ENCODE data around the gene IRS2. TPM values are rescaled to one million over a fixed set of nuclear protein-coding genes. Genes with fewer than 3 reads are reported as not detected.

The IRS2 gene
- total RNA-seq, 5 donors from 2014 or later (not counting 1 experiment from before 2014, with no cell fraction given): 22.1 to 95.7 (median 25.7) TPM

GRCh38 chr13:109771926-109772325, 14.5 kb downstream of the IRS2 start:
- no peaks in the 10 kb centered on the region for H3K4me1 ChIP-seq (ENCODE audit: control insufficient read depth in 1 of 2, extremely low read depth in 1 of 2, insufficient read depth in 2 of 2, low read length in 2 of 2)
- POLR2A ChIA-PET: no interaction called here
- no peak overlapping the region for H3K27ac ChIP-seq (ENCODE audit: low read length)
- H3K4me3 ChIP-seq (ENCODE audit: control insufficient read depth in 1 of 2, extremely low read depth in 1 of 2, low read length in 1 of 2): no peak overlapping the region
- Mint-ChIP-seq H3K27ac (no peak overlapping the region), H3K4me1 (peaks cover 37 to 44% (median 43%) of the 10 kb centered on the region in 3 donors), H3K36me3 (peaks cover 39% of the 10 kb centered on the region), H3K4me3 (no peak overlapping the region), H3K27me3 (no peaks in the 10 kb centered on the region), H3K9me3 (no peaks in the 10 kb centered on the region)
- 89% methylated on average over 13 of the region's 15 CpGs for WGBS (ENCODE audit: insufficient coverage)
- no peaks in the 10 kb centered on the region for H3K9me3 ChIP-seq
- ATAC-seq (replicated peaks in 1 of 4): no peak
- no peak for DNase-seq
- H3K36me3 ChIP-seq (ENCODE audit: control insufficient read depth in 2 of 2, extremely low read depth in 1 of 2, insufficient read depth in 1 of 2, low read length in 1 of 2): peaks cover 0 to 3% of the 10 kb centered on the region in 2 donors
- no peaks in the 10 kb centered on the region for H3K27me3 ChIP-seq (replicated peaks in 1 of 2; ENCODE audit: control insufficient read depth in 2 of 2, extremely low read depth in 1 of 2, insufficient read depth in 2 of 2, low read length in 1 of 2)
- CTCF ChIA-PET: no interaction called here

- Histone ChIP-seq H3K27ac (ENCODE audit: low read length) (no peak overlapping the region), H3K4me3 (ENCODE audit: control insufficient read depth in 1 of 2, extremely low read depth in 1 of 2, low read length in 1 of 2) (no peak overlapping the region), H3K4me1 (ENCODE audit: control insufficient read depth in 1 of 2, extremely low read depth in 1 of 2, insufficient read depth in 2 of 2, low read length in 2 of 2) (no peaks in the 10 kb centered on the region), H3K36me3 (ENCODE audit: control insufficient read depth in 2 of 2, extremely low read depth in 1 of 2, insufficient read depth in 1 of 2, low read length in 1 of 2) (peaks cover 0 to 3% of the 10 kb centered on the region in 2 donors), H3K9me3 (no peaks in the 10 kb centered on the region), H3K27me3 (replicated peaks in 1 of 2; ENCODE audit: control insufficient read depth in 2 of 2, extremely low read depth in 1 of 2, insufficient read depth in 2 of 2, low read length in 1 of 2) (no peaks in the 10 kb centered on the region)
- Mint-ChIP-seq H3K9me3 (no peaks in the 10 kb centered on the region), H3K27ac (no peak overlapping the region), H3K27me3 (no peaks in the 10 kb centered on the region), H3K36me3 (peaks cover 39% of the 10 kb centered on the region), H3K4me1 (peaks cover 36 to 39% (median 38%) of the 10 kb centered on the region in 3 donors), H3K4me3 (no peak overlapping the region)
- ATAC-seq (replicated peaks in 1 of 4) (no peak), DNase-seq (no peak)
- WGBS (ENCODE audit: insufficient coverage): 100% methylated on average over 6 of the region's 6 CpGs
- ChIA-PET POLR2A (interaction anchor here in 1 of 2 donors (0.7 kb wide), 1 partner anchor 10 kb away, joined by 4 read pairs; no protein-coding TSS in a partner anchor), CTCF (no interaction called here)
Measured at GRCh38 chr13:109770436-109770835, 15.9 kb downstream of the IRS2 start.

- Histone ChIP-seq H3K4me3 (ENCODE audit: control insufficient read depth in 1 of 2, extremely low read depth in 1 of 2, low read length in 1 of 2) (no peak overlapping the region), H3K36me3 (ENCODE audit: control insufficient read depth in 2 of 2, extremely low read depth in 1 of 2, insufficient read depth in 1 of 2, low read length in 1 of 2) (peaks cover 0 to 3% of the 10 kb centered on the region in 2 donors), H3K4me1 (ENCODE audit: control insufficient read depth in 1 of 2, extremely low read depth in 1 of 2, insufficient read depth in 2 of 2, low read length in 2 of 2) (peaks cover 0 to 2% of the 10 kb centered on the region in 2 experiments), H3K9me3 (no peaks in the 10 kb centered on the region), H3K27me3 (replicated peaks in 1 of 2; ENCODE audit: control insufficient read depth in 2 of 2, extremely low read depth in 1 of 2, insufficient read depth in 2 of 2, low read length in 1 of 2) (no peaks in the 10 kb centered on the region), H3K27ac (ENCODE audit: low read length) (no peak overlapping the region)
- WGBS (ENCODE audit: insufficient coverage): 67% methylated on average over 2 of the region's 5 CpGs
- DNase-seq (no peak), ATAC-seq (replicated peaks in 1 of 4) (no peak)
- Mint-ChIP-seq H3K27ac (no peak overlapping the region), H3K9me3 (no peaks in the 10 kb centered on the region), H3K27me3 (no peaks in the 10 kb centered on the region), H3K4me3 (no peak overlapping the region), H3K36me3 (peaks cover 39% of the 10 kb centered on the region), H3K4me1 (peaks cover 41 to 43% (median 42%) of the 10 kb centered on the region in 3 donors)
- ChIA-PET POLR2A (interaction anchor here in 1 of 2 donors (0.7 kb wide), 1 partner anchor 10 kb away, joined by 4 read pairs; no protein-coding TSS in a partner anchor), CTCF (no interaction called here)
Measured at GRCh38 chr13:109769921-109770320, 16.5 kb downstream of the IRS2 start.

- ChIA-PET CTCF (no interaction called here), POLR2A (no interaction called here)
- Mint-ChIP-seq H3K9me3 (no peaks in the 10 kb centered on the region), H3K27ac (no peak overlapping the region), H3K27me3 (no peaks in the 10 kb centered on the region), H3K4me3 (no peak overlapping the region), H3K4me1 (peaks cover 44 to 50% (median 47%) of the 10 kb centered on the region in 3 donors), H3K36me3 (peaks cover 37% of the 10 kb centered on the region)
- ATAC-seq (replicated peaks in 1 of 4): no peak
- no peak overlapping the region for H3K4me3 ChIP-seq (ENCODE audit: control insufficient read depth in 1 of 2, extremely low read depth in 1 of 2, low read length in 1 of 2)
- H3K4me1 ChIP-seq (ENCODE audit: control insufficient read depth in 1 of 2, extremely low read depth in 1 of 2, insufficient read depth in 2 of 2, low read length in 2 of 2): peaks cover 2 to 8% of the 10 kb centered on the region in 2 experiments
- WGBS (ENCODE audit: insufficient coverage): 98% methylated on average over 3 of the region's 4 CpGs
- H3K27ac ChIP-seq (ENCODE audit: low read length): no peak overlapping the region
- no peak for DNase-seq
- no peaks in the 10 kb centered on the region for H3K9me3 ChIP-seq
- no peaks in the 10 kb centered on the region for H3K27me3 ChIP-seq (replicated peaks in 1 of 2; ENCODE audit: control insufficient read depth in 2 of 2, extremely low read depth in 1 of 2, insufficient read depth in 2 of 2, low read length in 1 of 2)
- peaks cover 0 to 3% of the 10 kb centered on the region in 2 donors for H3K36me3 ChIP-seq (ENCODE audit: control insufficient read depth in 2 of 2, extremely low read depth in 1 of 2, insufficient read depth in 1 of 2, low read length in 1 of 2)
Measured at GRCh38 chr13:109769275-109769674, 17.1 kb downstream of the IRS2 start.

- H3K4me3 Mint-ChIP-seq: no peak overlapping the region
- Histone ChIP-seq H3K27ac (ENCODE audit: low read length) (no peak overlapping the region), H3K4me1 (ENCODE audit: control insufficient read depth in 1 of 2, extremely low read depth in 1 of 2, insufficient read depth in 2 of 2, low read length in 2 of 2) (peaks cover 5 to 9% of the 10 kb centered on the region in 2 experiments), H3K4me3 (ENCODE audit: control insufficient read depth in 1 of 2, extremely low read depth in 1 of 2, low read length in 1 of 2) (no peak overlapping the region), H3K36me3 (ENCODE audit: control insufficient read depth in 2 of 2, extremely low read depth in 1 of 2, insufficient read depth in 1 of 2, low read length in 1 of 2) (peaks cover 0 to 3% of the 10 kb centered on the region in 2 donors), H3K9me3 (no peaks in the 10 kb centered on the region), H3K27me3 (replicated peaks in 1 of 2; ENCODE audit: control insufficient read depth in 2 of 2, extremely low read depth in 1 of 2, insufficient read depth in 2 of 2, low read length in 1 of 2) (no peaks in the 10 kb centered on the region)
- peaks cover 31% of the 10 kb centered on the region for H3K36me3 Mint-ChIP-seq
- H3K27ac Mint-ChIP-seq: no peak overlapping the region
- H3K9me3 Mint-ChIP-seq: no peaks in the 10 kb centered on the region
- 87% methylated on average over 3 of the region's 10 CpGs for WGBS (ENCODE audit: insufficient coverage)
- H3K27me3 Mint-ChIP-seq: no peaks in the 10 kb centered on the region
- ATAC-seq (replicated peaks in 1 of 4) (no peak), DNase-seq (no peak)
- ChIA-PET POLR2A (no interaction called here), CTCF (no interaction called here)
- H3K4me1 Mint-ChIP-seq: peaks cover 40 to 51% (median 46%) of the 10 kb centered on the region in 3 donors
Measured at GRCh38 chr13:109768616-109769015, 17.8 kb downstream of the IRS2 start.

- DNase-seq (no peak), ATAC-seq (replicated peaks in 1 of 4) (no peak)
- Histone ChIP-seq H3K4me3 (ENCODE audit: control insufficient read depth in 1 of 2, extremely low read depth in 1 of 2, low read length in 1 of 2) (no peak overlapping the region), H3K27ac (ENCODE audit: low read length) (no peak overlapping the region), H3K27me3 (replicated peaks in 1 of 2; ENCODE audit: control insufficient read depth in 2 of 2, extremely low read depth in 1 of 2, insufficient read depth in 2 of 2, low read length in 1 of 2) (no peaks in the 10 kb centered on the region), H3K4me1 (ENCODE audit: control insufficient read depth in 1 of 2, extremely low read depth in 1 of 2, insufficient read depth in 2 of 2, low read length in 2 of 2) (peaks cover 5 to 9% of the 10 kb centered on the region in 2 experiments), H3K36me3 (ENCODE audit: control insufficient read depth in 2 of 2, extremely low read depth in 1 of 2, insufficient read depth in 1 of 2, low read length in 1 of 2) (peaks cover 0 to 3% of the 10 kb centered on the region in 2 donors), H3K9me3 (no peaks in the 10 kb centered on the region)
- Mint-ChIP-seq H3K4me1 (peaks cover 37 to 51% (median 43%) of the 10 kb centered on the region in 3 donors), H3K27ac (no peak overlapping the region), H3K4me3 (no peak overlapping the region), H3K27me3 (no peaks in the 10 kb centered on the region), H3K9me3 (no peaks in the 10 kb centered on the region), H3K36me3 (peaks cover 27% of the 10 kb centered on the region)
- POLR2A ChIA-PET: no interaction called here
- CTCF ChIA-PET: no interaction called here
- WGBS (ENCODE audit: insufficient coverage): no CpG with 5 or more reads among the region's 2 CpGs
Measured at GRCh38 chr13:109768176-109768575, 18.2 kb downstream of the IRS2 start.

- no peaks in the 10 kb centered on the region for H3K36me3 ChIP-seq (ENCODE audit: control insufficient read depth in 2 of 2, extremely low read depth in 1 of 2, insufficient read depth in 1 of 2, low read length in 1 of 2)
- peaks cover 5 to 9% of the 10 kb centered on the region in 2 experiments for H3K4me1 ChIP-seq (ENCODE audit: control insufficient read depth in 1 of 2, extremely low read depth in 1 of 2, insufficient read depth in 2 of 2, low read length in 2 of 2)
- ATAC-seq (replicated peaks in 1 of 4) (no peak), DNase-seq (no peak)
- no peak overlapping the region for H3K4me3 ChIP-seq (ENCODE audit: control insufficient read depth in 1 of 2, extremely low read depth in 1 of 2, low read length in 1 of 2)
- H3K27ac Mint-ChIP-seq: no peak overlapping the region
- peaks cover 27% of the 10 kb centered on the region for H3K36me3 Mint-ChIP-seq
- no peaks in the 10 kb centered on the region for H3K27me3 ChIP-seq (replicated peaks in 1 of 2; ENCODE audit: control insufficient read depth in 2 of 2, extremely low read depth in 1 of 2, insufficient read depth in 2 of 2, low read length in 1 of 2)
- H3K4me1 Mint-ChIP-seq: peaks cover 46 to 61% (median 54%) of the 10 kb centered on the region in 3 donors
- whole genome bisulfite sequencing (ENCODE audit: insufficient coverage): 65% methylated on average over 2 of the region's 5 CpGs
- H3K9me3 ChIP-seq: no peaks in the 10 kb centered on the region
- ChIA-PET CTCF (no interaction called here), POLR2A (interaction anchor here in 1 of 2 donors (0.6 kb wide), 1 partner anchor 13 kb away, joined by 6 read pairs; no protein-coding TSS in a partner anchor)
- H3K27me3 Mint-ChIP-seq: no peaks in the 10 kb centered on the region
- no peak overlapping the region for H3K4me3 Mint-ChIP-seq
- no peaks in the 10 kb centered on the region for H3K9me3 Mint-ChIP-seq
- H3K27ac ChIP-seq (ENCODE audit: low read length): no peak overlapping the region
Measured at GRCh38 chr13:109767023-109767422, 19.4 kb downstream of the IRS2 start.

Measured in T-cell (primary cell).